ENCODE results near the gene LRMDA. TPM values are rescaled to one million over a fixed set of nuclear protein-coding genes. Genes with fewer than 3 reads are reported as not detected.

The LRMDA gene
- polyA plus RNA-seq, 1 donor (not counting 4 experiments of a cell fraction or from before 2014, with no cell fraction given), result not detected

DNA sequence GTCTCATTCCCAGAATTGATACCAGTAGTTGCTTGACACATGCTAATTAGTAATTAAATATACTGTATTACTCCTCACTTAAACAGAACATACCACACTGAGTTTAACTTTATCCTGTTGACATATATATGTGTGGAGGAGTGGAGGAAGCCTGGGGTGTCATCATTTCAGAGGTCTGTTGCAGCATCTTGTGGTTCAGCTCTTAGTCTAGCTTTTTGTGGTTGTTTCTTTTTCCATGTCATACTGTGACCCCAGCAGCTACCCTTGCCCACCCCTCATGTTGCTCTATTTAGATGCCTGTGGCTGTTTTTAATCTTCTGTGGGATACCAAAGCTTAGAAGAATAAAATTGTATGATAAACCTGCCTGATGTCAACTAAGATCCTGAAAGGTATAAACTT lies 875.4 kb downstream of the LRMDA start:
- H4K20me1 ChIP-seq (ENCODE audit: control insufficient read depth, extremely low read depth, insufficient read depth, low read length), result no peaks in the 10 kb centered on the region
- no peak overlapping the region for H3K27ac ChIP-seq (ENCODE audit: control insufficient read depth, insufficient read depth, low read length)
- FAIRE-seq, result no peak
- TF ChIP-seq, protein P1, sequence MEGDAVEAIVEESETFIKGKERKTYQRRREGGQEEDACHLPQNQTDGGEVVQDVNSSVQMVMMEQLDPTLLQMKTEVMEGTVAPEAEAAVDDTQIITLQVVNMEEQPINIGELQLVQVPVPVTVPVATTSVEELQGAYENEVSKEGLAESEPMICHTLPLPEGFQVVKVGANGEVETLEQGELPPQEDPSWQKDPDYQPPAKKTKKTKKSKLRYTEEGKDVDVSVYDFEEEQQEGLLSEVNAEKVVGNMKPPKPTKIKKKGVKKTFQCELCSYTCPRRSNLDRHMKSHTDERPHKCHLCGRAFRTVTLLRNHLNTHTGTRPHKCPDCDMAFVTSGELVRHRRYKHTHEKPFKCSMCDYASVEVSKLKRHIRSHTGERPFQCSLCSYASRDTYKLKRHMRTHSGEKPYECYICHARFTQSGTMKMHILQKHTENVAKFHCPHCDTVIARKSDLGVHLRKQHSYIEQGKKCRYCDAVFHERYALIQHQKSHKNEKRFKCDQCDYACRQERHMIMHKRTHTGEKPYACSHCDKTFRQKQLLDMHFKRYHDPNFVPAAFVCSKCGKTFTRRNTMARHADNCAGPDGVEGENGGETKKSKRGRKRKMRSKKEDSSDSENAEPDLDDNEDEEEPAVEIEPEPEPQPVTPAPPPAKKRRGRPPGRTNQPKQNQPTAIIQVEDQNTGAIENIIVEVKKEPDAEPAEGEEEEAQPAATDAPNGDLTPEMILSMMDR (optimal IDR thresholded peaks at IDR 0.05 in 1 of 3, IDR thresholded peaks at IDR 0.05 in 1 of 3, conservative IDR thresholded peaks at IDR 0.05 in 1 of 3; ENCODE audit: extremely low read depth in 1 of 3, insufficient read depth in 2 of 3, low read length in 3 of 3), result no peak
- TF ChIP-seq EZH2 (IDR thresholded peaks at IDR 0.05; ENCODE audit: low read length), result no peak
- H3K4me3 ChIP-seq (ENCODE audit: control insufficient read depth in 2 of 3, extremely low read depth in 1 of 3, insufficient read depth in 2 of 3, low read depth in 1 of 3, low read length in 3 of 3), result no peak overlapping the region
- H3K4me1 ChIP-seq (ENCODE audit: control insufficient read depth, extremely low read depth, insufficient read depth, low read length), result no peaks in the 10 kb centered on the region
- H2AFZ ChIP-seq (ENCODE audit: control insufficient read depth, low read length), result no peak overlapping the region
- H3K27me3 ChIP-seq (ENCODE audit: control insufficient read depth, extremely low read depth, insufficient read depth, low read length), result peaks cover 4% of the 10 kb centered on the region
- no peak for DNase-seq (ENCODE audit: low read depth, low spot score)
- H3K36me3 ChIP-seq (ENCODE audit: control insufficient read depth in 2 of 2, extremely low read depth in 1 of 2, insufficient read depth in 2 of 2, low read length in 2 of 2), result no peaks in the 10 kb centered on the region
- dilution Hi-C loops (cut with MboI; ENCODE audit: extremely low pct_ligation_motif_present, low sequenced_read_pairs), result no loop called here
- no peak overlapping the region for H3K9ac ChIP-seq (ENCODE audit: control insufficient read depth, extremely low read depth, insufficient read depth, low read length)
- H3K9me3 ChIP-seq (ENCODE audit: control insufficient read depth, low read depth, low read length), result no peaks in the 10 kb centered on the region
- H3K9me1 ChIP-seq (ENCODE audit: control insufficient read depth, extremely low read depth, insufficient read depth, low read length), result no peaks in the 10 kb centered on the region
- no peak overlapping the region for H3K4me2 ChIP-seq (ENCODE audit: control insufficient read depth, extremely low read depth, insufficient read depth, low read depth, low read length)
- H3K79me2 ChIP-seq (ENCODE audit: control insufficient read depth, insufficient read depth, low read length), result no peaks in the 10 kb centered on the region

DNA sequence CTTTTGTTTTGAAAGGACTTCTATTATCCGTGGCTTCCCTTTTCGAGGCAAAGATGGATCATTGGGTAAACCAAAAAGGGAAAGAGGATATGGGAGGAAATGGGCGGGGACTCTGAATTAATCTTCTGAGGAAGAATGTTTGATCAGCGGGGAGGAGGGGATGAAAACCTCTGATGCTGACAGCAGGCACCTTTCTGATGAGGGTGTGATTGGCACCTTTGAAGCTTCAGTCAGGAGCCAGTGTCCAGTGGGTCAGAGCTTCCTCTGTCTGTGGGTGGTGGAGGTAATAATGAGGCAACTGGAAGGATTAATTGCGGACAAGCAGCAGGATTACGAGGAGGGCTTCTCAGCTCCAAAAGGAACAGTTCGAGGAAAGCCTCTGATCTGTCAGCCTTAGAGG lies 877.6 kb downstream of the LRMDA start:
- FAIRE-seq (no peak), DNase-seq (ENCODE audit: low read depth, low spot score) (no peak)
- dilution Hi-C loops (cut with MboI; ENCODE audit: extremely low pct_ligation_motif_present, low sequenced_read_pairs), result no loop called here
- TF ChIP-seq, protein P1 (optimal IDR thresholded peaks at IDR 0.05 in 1 of 3, IDR thresholded peaks at IDR 0.05 in 1 of 3, conservative IDR thresholded peaks at IDR 0.05 in 1 of 3; ENCODE audit: extremely low read depth in 1 of 3, insufficient read depth in 2 of 3, low read length in 3 of 3), result no peak
- no peak for TF ChIP-seq EZH2 (IDR thresholded peaks at IDR 0.05; ENCODE audit: low read length)
- Histone ChIP-seq H3K9me1 (ENCODE audit: control insufficient read depth, extremely low read depth, insufficient read depth, low read length) (no peaks in the 10 kb centered on the region), H3K79me2 (ENCODE audit: control insufficient read depth, insufficient read depth, low read length) (no peaks in the 10 kb centered on the region), H3K9me3 (ENCODE audit: control insufficient read depth, low read depth, low read length) (no peaks in the 10 kb centered on the region), H3K27me3 (ENCODE audit: control insufficient read depth, extremely low read depth, insufficient read depth, low read length) (peaks cover 4% of the 10 kb centered on the region), H4K20me1 (ENCODE audit: control insufficient read depth, extremely low read depth, insufficient read depth, low read length) (no peaks in the 10 kb centered on the region), H3K36me3 (ENCODE audit: control insufficient read depth in 2 of 2, extremely low read depth in 1 of 2, insufficient read depth in 2 of 2, low read length in 2 of 2) (no peaks in the 10 kb centered on the region), H3K4me1 (ENCODE audit: control insufficient read depth, extremely low read depth, insufficient read depth, low read length) (no peaks in the 10 kb centered on the region), H3K4me2 (ENCODE audit: control insufficient read depth, extremely low read depth, insufficient read depth, low read depth, low read length) (no peak overlapping the region), H3K27ac (ENCODE audit: control insufficient read depth, insufficient read depth, low read length) (no peak overlapping the region), H3K9ac (ENCODE audit: control insufficient read depth, extremely low read depth, insufficient read depth, low read length) (no peak overlapping the region), H3K4me3 (ENCODE audit: control insufficient read depth in 2 of 3, extremely low read depth in 1 of 3, insufficient read depth in 2 of 3, low read depth in 1 of 3, low read length in 3 of 3) (no peak overlapping the region), H2AFZ (ENCODE audit: control insufficient read depth, low read length) (no peak overlapping the region)

Measured in keratinocyte (primary cell).